GM18505 (cell line): ENCODE measurements around the gene PLSCR1.
A peak's percentile ranks its signal among the peaks of the same experiment; 100 is the strongest.

Source experiments
- ATAC-seq: cut with Tn5 transposase; IDR thresholded peaks from one replicate; pipeline ENCODE4 v1.9.1; 2021; ENCODE audit not compliant: unreplicated experiment
- POLR2A ChIP-seq: IDR thresholded peaks from 4 replicates; pipeline ENCODE4 v1.6.1; 2011; ENCODE audit warnings: borderline replicate concordance; ENCODE audit not compliant: insufficient read depth, insufficient read length; ENCODE audit errors: extremely low read depth

The PLSCR1 gene

GRCh38 chr3:146544002-146544928, at the start of gene PLSCR1:
TSS of gene PLSCR1 (minus strand) at chr3:146544607. CDS start at chr3:146536552, 8,055 bp downstream.
- ATAC-seq: peak; percentile 86
- TF ChIP-seq POLR2A: peak; percentile 70

- no peak for TF ChIP-seq POLR2A
- no peak for ATAC-seq
Observed at GRCh38 chr3:146593776-146594175, 49.4 kb upstream of the PLSCR1 start.

GRCh38 chr3:146590521-146590920, 46.1 kb upstream of the PLSCR1 start:
- TF ChIP-seq POLR2A: no peak
- no peak for ATAC-seq

GRCh38 chr3:146589899-146590508, 45.6 kb upstream of the PLSCR1 start:
- ATAC-seq: no peak
- no peak for TF ChIP-seq POLR2A

- TF ChIP-seq POLR2A: no peak
- ATAC-seq: no peak
Observed at GRCh38 chr3:146585156-146585555, 40.7 kb upstream of the PLSCR1 start.

- TF ChIP-seq POLR2A: no peak
- ATAC-seq: no peak
Observed at GRCh38 chr3:146581951-146582467, 37.6 kb upstream of the PLSCR1 start.

GRCh38 chr3:146581080-146581601, 36.7 kb upstream of the PLSCR1 start:
- TF ChIP-seq POLR2A: no peak
- ATAC-seq: no peak

- ATAC-seq: no peak
Observed at GRCh38 chr3:146577662-146578061, 33.3 kb upstream of the PLSCR1 start.

GRCh38 chr3:146575636-146576035, 31.2 kb upstream of the PLSCR1 start:
- no peak for TF ChIP-seq POLR2A
- no peak for ATAC-seq

More at GRCh38 chr3:146577662-146578061, 33.3 kb upstream of the PLSCR1 start:
- TF ChIP-seq POLR2A: no peak

GRCh38 chr3:146574173-146574572, 29.8 kb upstream of the PLSCR1 start:
- ATAC-seq: no peak
- TF ChIP-seq POLR2A: no peak

- TF ChIP-seq POLR2A: no peak
- no peak for ATAC-seq
Observed at GRCh38 chr3:146569314-146569713, 24.9 kb upstream of the PLSCR1 start.

GRCh38 chr3:146566138-146566537, 21.7 kb upstream of the PLSCR1 start:
- no peak for TF ChIP-seq POLR2A
- no peak for ATAC-seq

GRCh38 chr3:146561879-146562278, 17.5 kb upstream of the PLSCR1 start:
- no peak for TF ChIP-seq POLR2A
- ATAC-seq: no peak
